Measurements from ENCODE around the gene SELPLG. TPM values are rescaled to one million over a fixed set of nuclear protein-coding genes. Genes with fewer than 3 reads are reported as not detected.

SELPLG gene
- total RNA-seq, 2 experiments from 2014 or later: 26.8 to 28.8 TPM

- CTCF ChIA-PET: no interaction called here
- POLR2A ChIA-PET: no interaction called here
Measured at GRCh38 chr12:108614639-108615038, 19.1 kb downstream of the SELPLG start.

- CTCF ChIA-PET: no interaction called here
- POLR2A ChIA-PET: interaction anchor here (0.9 kb wide), 1 partner anchor 53 kb away, joined by 3 read pairs; the partner anchor contains the start of gene SART3
Measured at GRCh38 chr12:108614041-108614440, 19.7 kb downstream of the SELPLG start.

GRCh38 chr12:108613548-108613947 is 20.1 kb downstream of the SELPLG start:
- POLR2A ChIA-PET: interaction anchor here (0.9 kb wide), 1 partner anchor 53 kb away, joined by 3 read pairs; the partner anchor contains the start of gene SART3
- CTCF ChIA-PET: no interaction called here

GRCh38 chr12:108612788-108613282 is 20.9 kb downstream of the SELPLG start:
- ChIA-PET POLR2A (interaction anchor here (0.7 to 0.9 kb wide), 2 partner anchors 52 to 480 kb away, joined by 3 read pairs; partner anchors contain the start of gene SART3), CTCF (interaction anchor here (0.6 to 0.8 kb wide), 3 partner anchors 113 to 199 kb away, joined by 3 to 4 read pairs (median 3); no protein-coding TSS in a partner anchor)

- ChIA-PET POLR2A (no interaction called here), CTCF (interaction anchor here (0.8 kb wide), 1 partner anchor 200 kb away, joined by 3 read pairs; no protein-coding TSS in a partner anchor)
Measured at GRCh38 chr12:108611884-108612415, 21.7 kb downstream of the SELPLG start.

GRCh38 chr12:108610856-108611605 is 22.7 kb downstream of the SELPLG start:
- ChIA-PET POLR2A (no interaction called here), CTCF (interaction anchor here (0.8 to 1.6 kb wide), 2 partner anchors 38 to 53 kb away, joined by 4 to 6 read pairs; no protein-coding TSS in a partner anchor)

- ChIA-PET CTCF (interaction anchor here (0.8 to 1.6 kb wide), 2 partner anchors 38 to 54 kb away, joined by 4 to 6 read pairs; no protein-coding TSS in a partner anchor), POLR2A (no interaction called here)
Measured at GRCh38 chr12:108610336-108610815, 23.3 kb downstream of the SELPLG start.

- ChIA-PET POLR2A (no interaction called here), CTCF (interaction anchor here (1.6 kb wide), 1 partner anchor 55 kb away, joined by 4 read pairs; no protein-coding TSS in a partner anchor)
Measured at GRCh38 chr12:108609537-108610335, 24.0 kb downstream of the SELPLG start.

GRCh38 chr12:108608616-108609015 is 25.1 kb downstream of the SELPLG start:
- ChIA-PET CTCF (interaction anchor here (1.6 to 2.6 kb wide), 2 partner anchors 9 to 195 kb away, joined by 4 to 18 read pairs; no protein-coding TSS in a partner anchor), POLR2A (no interaction called here)

- POLR2A ChIA-PET: no interaction called here
- CTCF ChIA-PET: interaction anchor here (0.7 to 2.6 kb wide), 3 partner anchors 10 to 196 kb away, joined by 3 to 18 read pairs (median 4); no protein-coding TSS in a partner anchor
Measured at GRCh38 chr12:108607981-108608600, 25.6 kb downstream of the SELPLG start.

GRCh38 chr12:108606492-108606891 is 27.2 kb downstream of the SELPLG start:
- ChIA-PET POLR2A (no interaction called here), CTCF (interaction anchor here (2.6 kb wide), 1 partner anchor 11 kb away, joined by 18 read pairs; no protein-coding TSS in a partner anchor)

GRCh38 chr12:108605690-108606406 is 27.8 kb downstream of the SELPLG start:
- ChIA-PET POLR2A (no interaction called here), CTCF (interaction anchor here (2.6 kb wide), 1 partner anchor 12 kb away, joined by 18 read pairs; no protein-coding TSS in a partner anchor)

- CTCF ChIA-PET: no interaction called here
- POLR2A ChIA-PET: no interaction called here
Measured at GRCh38 chr12:108605000-108605689, 28.5 kb downstream of the SELPLG start.

GRCh38 chr12:108604208-108604941 is 29.3 kb downstream of the SELPLG start:
- POLR2A ChIA-PET: no interaction called here
- CTCF ChIA-PET: interaction anchor here (0.6 kb wide), 1 partner anchor 45 kb away, joined by 3 read pairs; no protein-coding TSS in a partner anchor

- CTCF ChIA-PET: no interaction called here
- POLR2A ChIA-PET: no interaction called here
Measured at GRCh38 chr12:108603743-108604142, 30.0 kb downstream of the SELPLG start.

GRCh38 chr12:108602976-108603704 is 30.6 kb downstream of the SELPLG start:
- CTCF ChIA-PET: no interaction called here
- POLR2A ChIA-PET: no interaction called here

All from activated CD8-positive, alpha-beta memory T cell treated with anti-CD3 and anti-CD28 coated beads for 36 hours (primary cell).